Endothelial cell of umbilical vein (primary cell): Measurements from ENCODE around the gene DDR1. TPM values are rescaled to one million over a fixed set of nuclear protein-coding genes. Genes with fewer than 3 reads are reported as not detected.

Source experiments
- BruUV-seq: library from RNA; stranded (reverse); fragments of 400-500 nt; replicated peaks from 2 replicates; lab custom pipeline; 2021; lab: Mats Ljungman, UMichigan
- CTCF ChIA-PET: fragments of 300-600, 350-600 bp; sonication (Branson Sonifier 250); formaldehyde crosslinking; loops from one replicate; lab custom pipeline; 2021; ENCODE audit warnings: antibody characterized with exemption, inconsistent platforms; lab: Charles Lee
- POLR2A ChIA-PET: fragments of 300-600, 350-600 bp; sonication (Branson Sonifier 250); formaldehyde crosslinking; loops from one replicate; lab custom pipeline; 2021; ENCODE audit warnings: antibody characterized with exemption, inconsistent platforms; lab: Charles Lee
- DNase-seq: peaks from one replicate; pipeline ENCODE4 v3.0.0-alpha.2; 2011; ENCODE audit warnings: low read depth, low spot score
- FAIRE-seq: peaks from 2 replicates; lab custom pipeline; 2011; peaks lifted over from hg19 to GRCh38; lab: Jason Lieb, UNC
- H2AFZ ChIP-seq: 2 replicates; pipeline ENCODE4 v1.6.0; 2012; ENCODE audit warnings: low read depth, low read length, control low read depth, inconsistent platforms
- H3K27ac ChIP-seq: 2 replicates; pipeline ENCODE4 v1.5.1; 2011; ENCODE audit warnings: low read depth, mild to moderate bottlenecking, control low read depth, low read length, moderate library complexity; ENCODE audit not compliant: insufficient read depth
- H3K27me3 ChIP-seq, 2 experiments: 2 replicates each; pipeline versions ENCODE4 v1.6.0 to v1.6.1; 2011; ENCODE audit warnings: low read length in 2 of 2, mixed read lengths in 1 of 2; ENCODE audit not compliant: control insufficient read depth in 2 of 2, insufficient read depth in 2 of 2
- H3K36me3 ChIP-seq, 2 experiments: 2 replicates in 1 of 2; 3 replicates in 1 of 2; pipeline ENCODE4 v1.5.1; 2011; ENCODE audit warnings: low read length in 2 of 2, mild to moderate bottlenecking in 1 of 2, moderate library complexity in 1 of 2; ENCODE audit not compliant: control insufficient read depth in 2 of 2, insufficient read depth in 2 of 2; ENCODE audit errors: extremely low read depth in 1 of 2
- H3K4me1 ChIP-seq: 3 replicates; pipeline ENCODE4 v1.5.1; 2011; ENCODE audit warnings: mild to moderate bottlenecking, low read length; ENCODE audit not compliant: control insufficient read depth, insufficient read depth; ENCODE audit errors: extremely low read depth
- H3K4me2 ChIP-seq: 2 replicates; pipeline ENCODE4 v1.6.1; 2011; ENCODE audit warnings: low read length, control low read depth, mixed read lengths; ENCODE audit not compliant: insufficient read depth
- H3K4me3 ChIP-seq, 3 experiments: fragments of 200-600 bp in 1 of 3; sonication (generic), shearing (Covaris generic) in 1 of 3; replicated peaks in 1 of 3; 2 replicates each; pipeline ENCODE4 v1.5.1; 2011 to 2016; ENCODE audit warnings: control low read depth in 3 of 3, low read length in 3 of 3, mild to moderate bottlenecking in 2 of 3, inconsistent platforms in 1 of 3, low read depth in 1 of 3, moderate library complexity in 1 of 3; ENCODE audit not compliant: insufficient read depth in 1 of 3
- H3K79me2 ChIP-seq: 2 replicates; pipeline ENCODE4 v1.6.0; 2012; ENCODE audit warnings: low read length, inconsistent platforms; ENCODE audit not compliant: control insufficient read depth, insufficient read depth
- H3K9ac ChIP-seq: replicated peaks from 2 replicates; pipeline ENCODE3; 2011; ENCODE audit warnings: low read length, control low read depth; ENCODE audit not compliant: insufficient read depth; ENCODE audit errors: extremely low read depth
- H3K9me1 ChIP-seq: replicated peaks from 3 replicates; pipeline ENCODE4 v1.6.0; 2011; ENCODE audit warnings: mild to moderate bottlenecking, low read length; ENCODE audit not compliant: control insufficient read depth, insufficient read depth; ENCODE audit errors: extremely low read depth
- H3K9me3 ChIP-seq: replicated peaks from 2 replicates; pipeline ENCODE4 v1.5.1; 2012; ENCODE audit warnings: low read length, inconsistent platforms; ENCODE audit not compliant: control insufficient read depth, insufficient read depth
- H4K20me1 ChIP-seq: replicated peaks from 2 replicates; pipeline ENCODE3; 2011; ENCODE audit warnings: mild to moderate bottlenecking, low read length; ENCODE audit not compliant: control insufficient read depth, insufficient read depth; ENCODE audit errors: extremely low read depth
- CTCF ChIP-seq, 2 donors: IDR thresholded peaks; 1 replicate in 1 of 2; 2 replicates in 1 of 2; pipeline ENCODE4 v1.5.1; 2011; ENCODE audit warnings: low read length in 2 of 2, mild to moderate bottlenecking in 2 of 2, moderate library complexity in 2 of 2, control low read depth in 1 of 2, inconsistent platforms in 1 of 2, low read depth in 1 of 2; ENCODE audit not compliant: insufficient read depth in 1 of 2; ENCODE audit errors: extremely low read depth in 1 of 2
- EZH2 ChIP-seq: IDR thresholded peaks from 2 replicates; pipeline ENCODE4 v1.6.1; 2012; ENCODE audit warnings: borderline replicate concordance, low read depth, mild to moderate bottlenecking, moderate library complexity, low read length, inconsistent platforms; ENCODE audit not compliant: severe bottlenecking
- FOS ChIP-seq: IDR thresholded peaks from 2 replicates; pipeline ENCODE4 v1.6.1; 2011; ENCODE audit warnings: mild to moderate bottlenecking, low read length, moderate library complexity, borderline replicate concordance; ENCODE audit not compliant: insufficient read depth
- GATA2 ChIP-seq: IDR thresholded peaks from 2 replicates; pipeline ENCODE4 v1.7.0; 2011; ENCODE audit warnings: low read depth, mild to moderate bottlenecking, moderate library complexity, mixed read lengths, low read length; ENCODE audit not compliant: insufficient read length, insufficient read depth
- JUN ChIP-seq: IDR thresholded peaks from 2 replicates; pipeline ENCODE4 v1.6.1; 2011; ENCODE audit warnings: borderline replicate concordance, low read depth; ENCODE audit not compliant: insufficient read length, insufficient read depth
- MAX ChIP-seq: IDR thresholded peaks from 2 replicates; pipeline ENCODE4 v1.6.1; 2011; ENCODE audit not compliant: insufficient read depth, insufficient read length
- MYC ChIP-seq: IDR thresholded peaks from one replicate; pipeline ENCODE4 v1.6.1; 2011; ENCODE audit warnings: mild to moderate bottlenecking, low read depth, low read length
- POLR2A ChIP-seq: IDR thresholded peaks from 2 replicates; pipeline ENCODE4 v1.6.1; 2012; ENCODE audit warnings: low read depth, mild to moderate bottlenecking, control low read depth, low read length
- POLR2AphosphoS5 ChIP-seq: IDR thresholded peaks from 2 replicates; pipeline ENCODE4 v1.6.1; 2012; ENCODE audit warnings: low read depth, mild to moderate bottlenecking, control low read depth, low read length, moderate library complexity; ENCODE audit not compliant: insufficient read depth
- dilution Hi-C: fragments of 300-500 bp; cut with MboI; formaldehyde crosslinking; loops from one replicate; pipeline ENCODE4 v1.15.0; 2019; ENCODE audit warnings: low sequenced_read_pairs; ENCODE audit not compliant: extremely low pct_ligation_motif_present
- intact Hi-C: fragments of 100-400 bp; cut with micrococcal nuclease; formaldehyde crosslinking; loops from one replicate; pipeline ENCODE4 v1.10.0; 2022
- polyA plus RNA-seq, 4 experiments: library from polyadenylated mRNA; depleted of rRNA in 3 of 4; stranded (reverse) in 3 of 4; unstranded in 1 of 4; fragments of >200 nt; gene quantifications; 2 replicates each; pipeline versions ENCODE4 v1.2.1 to v1.2.3, GENCODE V29; 2011 to 2012; ENCODE audit warnings: missing spikeins in 1 of 4
- total RNA-seq: library from RNA; stranded (reverse); gene quantifications from 2 replicates; pipeline ENCODE4 v1.2.3, GENCODE V29; 2021

The DDR1 gene
- total and polyA plus RNA-seq, 2 donors (not counting 3 experiments of a cell fraction or from before 2014, with no cell fraction given), result 8.8 to 22.9 TPM

GRCh38 chr6:30887901-30888815, 3.8 kb downstream of the DDR1 start:
- Histone ChIP-seq H3K4me2 (no peak overlapping the region), H3K27ac (no peak overlapping the region)
- FAIRE-seq, result peak; percentile 26

More at GRCh38 chr6:30887901-30888815, 3.8 kb downstream of the DDR1 start:
- H3K9ac ChIP-seq, result no peak overlapping the region
- no peaks in the 10 kb centered on the region for H4K20me1 ChIP-seq
- intact Hi-C loops, result no loop called here
- H3K9me1 ChIP-seq, result no peaks in the 10 kb centered on the region
- H3K4me1 ChIP-seq, result no peaks in the 10 kb centered on the region
- H3K4me3 ChIP-seq, result no peak overlapping the region
- no peaks in the 10 kb centered on the region for H3K79me2 ChIP-seq
- no peaks in the 10 kb centered on the region for H3K9me3 ChIP-seq
- POLR2A ChIA-PET, result no interaction called here
- DNase-seq, result no peak
- TF ChIP-seq FOS, result no peak
- no peak for TF ChIP-seq MYC
- no peak for TF ChIP-seq CTCF (IDR thresholded peaks at IDR 0.05; ENCODE audit: extremely low read depth in 1 of 2, insufficient read depth in 1 of 2, low read depth in 1 of 2, low read length in 2 of 2)
- TF ChIP-seq EZH2, result no peak
- TF ChIP-seq JUN, result no peak
- no peak for TF ChIP-seq POLR2A
- TF ChIP-seq GATA2, result no peak
- no peak for TF ChIP-seq MAX
- no peak for TF ChIP-seq POLR2AphosphoS5
- CTCF ChIA-PET, result interaction anchor here (1.0 to 2.5 kb wide), 2 partner anchors 16 to 199 kb away, joined by 3 to 8 read pairs; no protein-coding TSS in a partner anchor
- dilution Hi-C loops, result loop anchor here (25.0 kb wide), 1 partner anchor 151 kb away; the partner anchor contains the start of genes FLOT1 and IER3
- no peak overlapping the region for H2AFZ ChIP-seq
- no peaks in the 10 kb centered on the region for H3K27me3 ChIP-seq
- H3K36me3 ChIP-seq, result no peaks in the 10 kb centered on the region
- no TSS peak for BruUV-seq
